Smooth muscle cell (in vitro differentiated cells): ENCODE results near the gene HOXB4. TPM values are rescaled to one million over a fixed set of nuclear protein-coding genes. Genes with fewer than 3 reads are reported as not detected.
A peak's percentile ranks its signal among the peaks of the same experiment; 100 is the strongest.

Experiments
- DNase-seq: peaks from one replicate; lab custom pipeline; 2025; ENCODE audit not compliant: unreplicated experiment; lab: John Stamatoyannopoulos, UW
- H2AFZ ChIP-seq: fragments of 200-600 bp; sonication (generic); 2 replicates; pipeline ENCODE4 v1.6.0; 2016; ENCODE audit warnings: antibody characterized with exemption, low read depth, mild to moderate bottlenecking
- H3F3A ChIP-seq: fragments of 200-600 bp; sonication (generic); 2 replicates; pipeline ENCODE4 v1.6.0; 2017; ENCODE audit warnings: antibody characterized with exemption, low read depth
- H3K27ac ChIP-seq: fragments of 200-600 bp; sonication (generic); 2 replicates; pipeline ENCODE4 v1.5.1; 2016; ENCODE audit warnings: low read depth, mild to moderate bottlenecking
- H3K27me3 ChIP-seq: fragments of 200-600 bp; sonication (generic); 2 replicates; pipeline ENCODE4 v1.6.1; 2016; ENCODE audit warnings: low read depth, mild to moderate bottlenecking
- H3K36me3 ChIP-seq: fragments of 200-600 bp; sonication (generic); 2 replicates; pipeline ENCODE4 v1.5.1; 2016; ENCODE audit warnings: low read depth
- H3K4me1 ChIP-seq: fragments of 200-600 bp; sonication (generic); 2 replicates; pipeline ENCODE4 v1.5.1; 2016; ENCODE audit warnings: low read depth
- H3K4me2 ChIP-seq: fragments of 200-600 bp; sonication (generic); 2 replicates; pipeline ENCODE4 v1.6.0; 2016; ENCODE audit warnings: mild to moderate bottlenecking
- H3K4me3 ChIP-seq: fragments of 200-600 bp; sonication (generic); 2 replicates; pipeline ENCODE4 v1.5.1; 2016; ENCODE audit warnings: mild to moderate bottlenecking
- H3K79me2 ChIP-seq: fragments of 200-600 bp; sonication (generic); 2 replicates; pipeline ENCODE4 v1.6.0; 2016; ENCODE audit warnings: low read depth, mild to moderate bottlenecking
- H3K9ac ChIP-seq: fragments of 200-600 bp; sonication (generic); 2 replicates; pipeline ENCODE4 v1.6.0; 2016; ENCODE audit warnings: low read depth
- H3K9me3 ChIP-seq: fragments of 200-600 bp; sonication (generic); replicated peaks from 2 replicates; pipeline ENCODE4 v1.5.1; 2016; ENCODE audit warnings: low read depth
- H4K20me1 ChIP-seq: fragments of 200-600 bp; sonication (generic); 2 replicates; pipeline ENCODE4 v1.6.0; 2016; ENCODE audit warnings: low read depth
- CTCF ChIP-seq: fragments of 200-600 bp; sonication (generic); IDR thresholded peaks from 2 replicates; pipeline ENCODE4 v1.5.1; 2017; ENCODE audit warnings: borderline replicate concordance, mild to moderate bottlenecking, antibody characterized with exemption; ENCODE audit not compliant: insufficient read depth, poor library complexity, severe bottlenecking
- WGBS: methylation state at CpG from one replicate; pipeline ENCODE4 v1.1.7; 2016; ENCODE audit warnings: low lambda C conversion rate; 5-methylcytosine and 5-hydroxymethylcytosine counted together
- polyA plus RNA-seq: library from polyadenylated mRNA; unstranded; fragments of >200 nt; fragmentation: Nextera tagmentation; extraction: Ambion mirVana; gene quantifications from 2 replicates; pipeline ENCODE4 v1.2.1, GENCODE V29; 2016
- total RNA-seq: library from RNA; depleted of rRNA; stranded (reverse); fragments of >200 nt; gene quantifications from 2 replicates; pipeline ENCODE4 v1.2.3, GENCODE V29; 2014

Gene HOXB4
- total and polyA plus RNA-seq, 2 experiments from 2014 or later: 0.96 to 2.6 TPM

DNA sequence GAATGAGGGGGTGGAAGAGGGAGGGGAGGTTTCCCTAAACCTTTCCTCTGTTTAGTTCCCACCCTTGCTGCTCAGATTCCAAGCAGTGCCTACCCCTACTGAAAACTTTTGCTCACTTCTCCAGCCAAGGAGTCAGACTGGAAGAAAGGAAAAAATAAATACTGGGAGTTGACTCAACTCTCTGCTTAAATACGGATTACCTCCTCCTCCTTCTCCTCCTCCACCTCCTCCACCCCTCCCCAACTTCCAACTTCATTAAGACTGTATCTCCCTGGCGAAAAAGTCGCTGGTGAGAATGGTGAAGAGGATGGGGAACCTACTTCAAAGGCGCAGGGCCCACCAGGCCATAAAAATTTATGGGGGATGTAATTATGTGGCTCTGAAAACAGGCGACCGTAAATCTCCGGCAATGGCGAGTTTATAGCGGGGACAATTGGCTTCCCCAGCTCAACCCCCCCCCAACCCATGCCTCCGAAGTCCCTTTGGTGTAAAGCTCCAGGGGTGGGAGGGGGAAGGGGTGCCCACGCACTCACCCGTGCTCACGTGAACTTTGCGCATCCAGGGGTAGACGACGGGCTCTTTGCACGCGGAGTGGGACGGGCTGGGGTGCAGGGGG lies 712 bp downstream of the HOXB4 start:
- H3K9ac ChIP-seq: no peak overlapping the region
- peak overlapping the region; percentile 90 for H3K4me2 ChIP-seq
- no peak for TF ChIP-seq CTCF
- DNase-seq: no peak
- H3K36me3 ChIP-seq: no peaks in the 10 kb centered on the region
- peak overlapping the region; percentile 53 for H3K4me3 ChIP-seq
- peaks cover 90% of the 10 kb centered on the region for H3K27me3 ChIP-seq
- peaks cover 7% of the 10 kb centered on the region for H3K4me1 ChIP-seq
- no peak overlapping the region for H3K27ac ChIP-seq
- H3F3A ChIP-seq: no peaks in the 10 kb centered on the region
- no peaks in the 10 kb centered on the region for H3K9me3 ChIP-seq
- WGBS: 9% methylated on average over 10 of the region's 19 CpGs
- H3K79me2 ChIP-seq: peaks cover 52% of the 10 kb centered on the region
- peaks cover 97% of the 10 kb centered on the region for H4K20me1 ChIP-seq
- no peak overlapping the region for H2AFZ ChIP-seq

DNA sequence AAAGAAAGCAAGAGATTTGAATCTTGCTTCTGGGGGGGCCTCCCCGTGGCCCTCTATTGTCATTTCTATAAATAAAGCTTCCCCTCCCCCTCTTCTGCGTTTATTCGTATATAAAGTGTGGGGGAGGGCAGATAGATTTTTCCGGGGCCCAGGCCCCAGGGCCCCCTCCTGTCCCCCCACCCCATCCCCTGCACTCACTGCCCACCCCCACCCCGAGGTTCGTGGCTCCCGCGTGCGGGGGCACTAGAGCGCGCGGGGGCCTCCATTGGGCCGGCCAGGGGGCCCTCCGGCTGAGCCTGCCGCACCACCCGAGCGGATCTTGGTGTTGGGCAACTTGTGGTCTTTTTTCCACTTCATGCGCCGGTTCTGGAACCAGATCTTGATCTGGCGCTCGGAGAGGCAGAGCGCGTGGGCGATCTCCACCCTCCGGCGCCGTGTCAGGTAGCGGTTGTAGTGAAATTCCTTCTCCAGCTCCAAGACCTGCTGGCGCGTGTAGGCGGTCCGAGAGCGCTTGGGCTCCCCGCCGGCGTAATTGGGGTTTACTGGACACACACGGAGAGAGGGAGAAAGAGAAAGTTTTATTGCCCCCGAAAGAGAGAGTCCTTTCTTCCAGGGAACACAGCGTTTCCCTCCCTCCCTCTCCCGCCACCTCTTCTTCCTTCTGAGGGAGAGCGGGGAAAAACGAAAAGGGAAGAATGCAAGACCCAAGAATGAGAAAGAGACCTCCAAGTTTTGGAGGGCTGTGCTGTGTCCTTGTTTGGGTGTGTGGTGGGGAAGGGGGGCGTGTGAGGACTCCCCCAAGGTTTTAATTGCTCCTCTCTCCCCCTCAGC lies 1.5 kb downstream of the HOXB4 start:
- no peak overlapping the region for H3K9ac ChIP-seq
- peaks cover 7% of the 10 kb centered on the region for H3K4me1 ChIP-seq
- peaks cover 97% of the 10 kb centered on the region for H4K20me1 ChIP-seq
- no peak for DNase-seq
- no peaks in the 10 kb centered on the region for H3K36me3 ChIP-seq
- H2AFZ ChIP-seq: no peak overlapping the region
- H3K4me3 ChIP-seq: peak overlapping the region; percentile 53
- 13% methylated on average over 41 of the region's 43 CpGs for WGBS
- H3K9me3 ChIP-seq: no peaks in the 10 kb centered on the region
- H3F3A ChIP-seq: no peaks in the 10 kb centered on the region
- peaks cover 47% of the 10 kb centered on the region for H3K79me2 ChIP-seq
- H3K4me2 ChIP-seq: peak overlapping the region; percentile 90
- no peak overlapping the region for H3K27ac ChIP-seq
- H3K27me3 ChIP-seq: peaks cover 88% of the 10 kb centered on the region
- no peak for TF ChIP-seq CTCF

- peaks cover 40% of the 10 kb centered on the region for H3K79me2 ChIP-seq
- peaks cover 88% of the 10 kb centered on the region for H3K27me3 ChIP-seq
- H4K20me1 ChIP-seq: peaks cover 97% of the 10 kb centered on the region
- H3K4me3 ChIP-seq: no peak overlapping the region
- WGBS: 61% methylated on average over 22 of the region's 22 CpGs
- H3K9me3 ChIP-seq: no peaks in the 10 kb centered on the region
- peak overlapping the region; percentile 90 for H3K4me2 ChIP-seq
- H3F3A ChIP-seq: no peaks in the 10 kb centered on the region
- no peak for TF ChIP-seq CTCF
- H3K27ac ChIP-seq: no peak overlapping the region
- no peak for DNase-seq
- no peak overlapping the region for H3K9ac ChIP-seq
- peaks cover 7% of the 10 kb centered on the region for H3K4me1 ChIP-seq
- no peak overlapping the region for H2AFZ ChIP-seq
- no peaks in the 10 kb centered on the region for H3K36me3 ChIP-seq
Observed at GRCh38 chr17:48575673-48576478, 2.3 kb downstream of the HOXB4 start.
